ENCODE data around the gene HSPA5.
A peak's percentile ranks its signal among the peaks of the same experiment; 100 is the strongest.

HSPA5 gene

DNA sequence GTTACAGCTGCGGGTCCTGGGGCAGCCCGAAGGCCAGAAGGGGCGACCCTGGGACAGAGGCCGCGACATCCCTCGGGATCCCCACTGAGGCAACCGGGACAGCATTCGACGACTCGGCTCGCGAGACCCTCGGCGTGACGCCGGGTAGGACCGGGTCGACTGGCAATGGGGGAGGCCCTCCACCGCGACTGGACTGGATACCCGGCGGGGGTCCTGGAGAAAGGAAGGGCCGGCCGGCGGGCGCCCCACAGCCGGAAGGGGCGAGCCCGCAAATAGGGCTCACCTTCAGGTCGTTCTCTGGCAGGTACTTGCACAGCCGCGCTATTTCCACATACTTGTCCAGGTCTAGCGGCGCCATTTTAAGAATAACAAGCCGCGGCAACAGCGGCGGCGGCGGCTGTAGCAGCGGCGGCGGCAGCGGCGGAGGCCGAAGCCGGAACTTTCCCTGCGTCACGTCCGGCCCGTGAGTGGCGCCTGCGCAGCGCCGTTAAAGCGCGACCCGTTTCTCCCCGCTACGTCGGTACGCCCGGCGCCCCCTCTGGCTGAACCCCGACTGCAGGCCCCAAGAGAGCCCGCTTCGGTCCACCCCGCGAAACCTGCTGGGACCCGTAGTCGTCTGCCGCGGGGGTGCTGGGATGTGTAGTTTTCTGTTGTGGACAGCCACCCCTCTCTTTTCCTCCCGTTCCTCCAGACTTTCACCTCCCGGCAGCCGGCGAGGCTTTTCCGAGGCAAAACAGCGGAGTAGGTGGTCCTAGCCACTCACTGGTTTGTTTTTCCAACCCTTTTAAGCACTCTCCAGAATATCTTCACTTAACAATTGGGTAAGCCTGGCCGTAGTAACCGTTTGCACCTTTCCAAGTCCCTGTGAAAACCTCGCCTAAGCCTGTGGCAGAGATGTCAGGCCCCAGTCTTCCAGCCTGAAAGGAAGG, 51.5 kb downstream of the HSPA5 start, which contains the start of gene PPP6C:
TSS of gene PPP6C (minus strand) at position 443 of the 929 bp plus-strand sequence. CDS start at position 358, 85 bp downstream.
- DNase-seq (ENCODE audit: low spot score), result peak; percentile 98

DNA sequence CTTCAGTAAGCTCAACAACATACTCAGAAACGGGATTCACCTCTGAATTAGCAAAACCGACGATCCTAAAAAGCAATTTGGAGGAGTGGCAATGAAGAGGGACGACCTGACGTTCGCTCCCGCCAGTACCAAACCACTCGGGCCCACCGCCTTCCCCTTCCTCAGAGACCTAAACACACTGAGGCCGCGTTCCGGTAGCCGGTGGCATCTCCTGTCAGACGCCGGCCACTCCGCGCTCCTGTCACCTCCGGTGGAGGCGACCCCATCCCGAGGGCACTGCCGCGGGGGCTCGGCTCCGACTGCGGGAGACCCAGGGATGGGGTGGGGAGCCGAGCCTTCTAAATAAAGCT, 52.2 kb downstream of the HSPA5 start:
- DNase-seq (ENCODE audit: low spot score), result peak; percentile 22
